ENCODE data around the gene TRAPPC3. TPM values are rescaled to one million over a fixed set of nuclear protein-coding genes. Genes with fewer than 3 reads are reported as not detected.
A peak's percentile ranks its signal among the peaks of the same experiment; 100 is the strongest.

The TRAPPC3 gene
- total and polyA plus RNA-seq, 9 of the 15 experiments (the other 6 are each of a cell fraction or from before 2014, with no cell fraction given), result 20.6 to 141 (median 112) TPM

DNA sequence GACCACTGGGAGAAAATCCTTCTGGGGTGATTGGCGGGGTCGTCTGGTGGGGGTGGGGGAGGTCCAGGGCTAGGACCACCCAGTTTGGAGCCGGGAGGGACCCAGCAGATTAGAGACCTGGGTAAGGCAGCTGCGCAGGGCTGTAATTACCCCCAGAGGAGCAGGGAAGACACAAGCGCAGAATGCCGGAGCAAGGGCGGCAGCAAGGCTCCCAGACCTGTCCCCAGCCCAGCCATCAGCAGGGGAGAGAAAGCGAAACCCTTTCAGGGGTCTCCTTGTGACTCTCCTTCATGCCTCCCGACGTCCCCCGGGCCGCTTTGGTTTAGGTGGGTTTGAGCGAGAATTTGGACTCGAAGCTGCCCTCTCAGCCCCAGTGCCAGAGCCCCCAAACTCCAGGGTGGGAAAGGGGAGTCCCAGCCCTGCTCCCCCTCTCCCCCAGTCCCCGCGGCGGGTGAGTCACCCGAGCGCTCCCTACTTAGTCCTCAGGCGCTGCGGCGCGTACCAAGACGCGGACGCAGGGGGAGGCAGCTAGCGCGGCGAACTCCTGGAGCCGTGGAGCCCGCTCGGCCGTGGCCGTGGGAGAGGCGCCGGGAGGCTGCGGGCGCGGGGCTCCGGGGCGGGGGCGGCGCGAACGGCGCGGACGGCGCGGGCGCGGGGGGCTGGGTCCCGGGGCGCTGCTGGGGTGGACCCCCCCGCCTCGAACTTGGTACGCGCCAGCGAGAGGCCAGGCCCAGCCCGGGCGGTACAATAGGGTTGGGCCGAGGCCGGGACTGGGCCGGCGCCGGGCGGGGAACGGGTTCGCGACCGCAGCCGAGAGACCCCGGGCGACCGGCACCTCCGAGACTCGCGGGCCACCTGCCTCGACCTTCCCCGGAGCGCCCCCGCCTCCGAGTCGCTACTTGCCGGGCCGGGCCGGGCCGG, 6.4 kb upstream of the TRAPPC3 start, which contains the start of gene MAP7D1 (continued):
- TF ChIP-seq, protein P1, sequence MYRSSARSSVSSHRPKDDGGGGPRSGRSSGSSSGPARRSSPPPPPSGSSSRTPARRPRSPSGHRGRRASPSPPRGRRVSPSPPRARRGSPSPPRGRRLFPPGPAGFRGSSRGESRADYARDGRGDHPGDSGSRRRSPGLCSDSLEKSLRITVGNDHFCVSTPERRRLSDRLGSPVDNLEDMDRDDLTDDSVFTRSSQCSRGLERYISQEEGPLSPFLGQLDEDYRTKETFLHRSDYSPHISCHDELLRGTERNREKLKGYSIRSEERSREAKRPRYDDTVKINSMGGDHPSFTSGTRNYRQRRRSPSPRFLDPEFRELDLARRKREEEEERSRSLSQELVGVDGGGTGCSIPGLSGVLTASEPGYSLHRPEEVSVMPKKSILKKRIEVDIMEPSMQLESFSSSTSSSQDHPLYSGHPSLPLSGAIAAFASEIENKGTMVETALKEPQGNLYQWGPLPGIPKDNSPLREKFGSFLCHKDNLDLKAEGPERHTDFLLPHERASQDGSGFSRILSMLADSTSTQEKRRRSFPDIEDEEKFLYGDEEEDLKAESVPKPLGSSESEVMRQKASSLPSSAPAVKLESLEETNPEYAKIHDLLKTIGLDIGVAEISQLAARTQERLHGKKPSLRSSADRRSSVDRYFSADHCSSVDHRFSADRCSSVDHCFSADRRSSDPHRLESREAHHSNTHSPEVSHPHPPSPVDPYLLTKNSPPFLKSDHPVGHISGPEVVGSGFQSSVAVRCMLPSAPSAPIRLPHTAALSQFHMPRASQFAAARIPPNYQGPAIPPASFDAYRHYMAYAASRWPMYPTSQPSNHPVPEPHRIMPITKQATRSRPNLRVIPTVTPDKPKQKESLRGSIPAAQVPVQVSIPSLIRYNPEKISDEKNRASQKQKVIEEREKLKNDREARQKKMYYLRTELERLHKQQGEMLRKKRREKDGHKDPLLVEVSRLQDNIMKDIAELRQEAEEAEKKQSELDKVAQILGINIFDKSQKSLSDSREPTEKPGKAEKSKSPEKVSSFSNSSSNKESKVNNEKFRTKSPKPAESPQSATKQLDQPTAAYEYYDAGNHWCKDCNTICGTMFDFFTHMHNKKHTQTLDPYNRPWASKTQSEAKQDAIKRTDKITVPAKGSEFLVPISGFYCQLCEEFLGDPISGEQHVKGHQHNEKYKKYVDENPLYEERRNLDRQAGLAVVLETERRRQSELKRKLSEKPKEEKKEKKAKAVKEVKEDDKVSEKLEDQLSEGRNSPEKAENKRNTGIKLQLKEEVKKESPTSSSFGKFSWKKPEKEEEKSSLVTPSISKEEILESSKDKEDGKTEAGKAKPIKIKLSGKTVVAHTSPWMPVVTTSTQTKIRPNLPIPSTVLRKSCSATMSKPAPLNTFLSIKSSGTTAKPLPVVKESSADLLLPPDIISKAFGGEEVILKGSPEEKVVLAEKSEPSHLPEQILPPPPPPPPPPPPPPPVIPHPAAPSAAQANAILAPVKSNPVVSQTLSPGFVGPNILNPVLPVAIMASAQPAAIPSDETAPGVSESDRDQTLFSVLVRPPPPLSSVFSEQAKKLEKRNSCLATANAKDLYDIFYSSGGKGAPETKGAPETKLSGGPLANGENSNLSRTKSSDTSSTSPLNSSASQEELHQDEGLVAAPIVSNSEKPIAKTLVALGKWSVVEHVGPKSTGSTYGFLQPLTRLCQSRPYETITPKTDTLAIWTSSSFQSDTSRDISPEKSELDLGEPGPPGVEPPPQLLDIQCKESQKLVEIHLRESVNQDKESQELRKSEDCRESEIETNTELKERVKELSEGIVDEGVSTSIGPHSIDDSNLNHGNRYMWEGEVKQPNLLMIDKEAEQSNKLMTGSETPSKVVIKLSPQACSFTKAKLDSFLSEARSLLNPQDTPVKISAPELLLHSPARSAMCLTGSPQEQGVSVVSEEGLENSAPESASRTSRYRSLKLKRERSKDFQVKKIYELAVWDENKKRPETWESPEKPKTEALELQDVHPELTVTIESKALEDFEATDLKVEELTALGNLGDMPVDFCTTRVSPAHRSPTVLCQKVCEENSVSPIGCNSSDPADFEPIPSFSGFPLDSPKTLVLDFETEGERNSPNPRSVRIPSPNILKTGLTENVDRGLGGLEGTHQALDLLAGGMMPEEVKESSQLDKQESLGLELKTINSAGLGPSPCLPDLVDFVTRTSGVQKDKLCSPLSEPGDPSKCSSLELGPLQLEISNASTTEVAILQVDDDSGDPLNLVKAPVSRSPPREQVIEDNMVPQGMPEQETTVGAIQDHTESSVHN (IDR thresholded peaks at IDR 0.05; ENCODE audit: borderline replicate concordance in 1 of 2, low read depth in 1 of 2), result no peak
- TF ChIP-seq RFX7 (CRISPR knock-in tag; IDR thresholded peaks at IDR 0.05) (no peak), ZNF830 (CRISPR knock-in tag; IDR thresholded peaks at IDR 0.05) (peak; percentile 91), ZNF280B (CRISPR knock-in tag; IDR thresholded peaks at IDR 0.05) (no peak), PML (IDR thresholded peaks at IDR 0.05; ENCODE audit: low read length) (peak; percentile 66; the same call in 1 of the 2 replicates), NUFIP1 (IDR thresholded peaks at IDR 0.05; ENCODE audit: partially characterized antibody) (no peak), SMARCA5 (IDR thresholded peaks at IDR 0.05) (no peak)

Measured in K562 (cell line).